ENCODE results near the gene LGR5. TPM values are rescaled to one million over a fixed set of nuclear protein-coding genes. Genes with fewer than 3 reads are reported as not detected.

The LGR5 gene
- total RNA-seq, 2 donors from 2014 or later, result 0.64 to 0.91 TPM

- DNase-seq (ENCODE audit: low spot score), result no peak
- Histone ChIP-seq H3K9me3 (no peaks in the 10 kb centered on the region), H3K27me3 (replicated peaks; ENCODE audit: insufficient read depth) (no peaks in the 10 kb centered on the region), H3K4me1 (replicated peaks) (no peaks in the 10 kb centered on the region), H3K27ac (no peak overlapping the region), H3K4me3 (no peak overlapping the region), H3K36me3 (no peaks in the 10 kb centered on the region)
- intact Hi-C loops (cut with DNase I), result no loop called here
- TF ChIP-seq CTCF (IDR thresholded peaks at IDR 0.05) (no peak), POLR2AphosphoS5 (IDR thresholded peaks at IDR 0.05) (no peak), POLR2A (IDR thresholded peaks at IDR 0.05) (no peak)
- 48% methylated on average over 2 of the region's 2 CpGs for WGBS
Measured at GRCh38 chr12:71399197-71399596, 40.4 kb upstream of the LGR5 start.

GRCh38 chr12:71400481-71400880, 39.1 kb upstream of the LGR5 start:
- Histone ChIP-seq H3K4me3 (no peak overlapping the region), H3K4me1 (replicated peaks) (no peaks in the 10 kb centered on the region), H3K27ac (no peak overlapping the region), H3K9me3 (no peaks in the 10 kb centered on the region), H3K27me3 (replicated peaks; ENCODE audit: insufficient read depth) (no peaks in the 10 kb centered on the region), H3K36me3 (no peaks in the 10 kb centered on the region)
- TF ChIP-seq CTCF (IDR thresholded peaks at IDR 0.05) (no peak), POLR2AphosphoS5 (IDR thresholded peaks at IDR 0.05) (no peak), POLR2A (IDR thresholded peaks at IDR 0.05) (no peak)
- 79% methylated on average over 2 of the region's 2 CpGs for WGBS
- intact Hi-C loops (cut with DNase I), result no loop called here
- no peak for DNase-seq (ENCODE audit: low spot score)

GRCh38 chr12:71405884-71406283, 33.7 kb upstream of the LGR5 start:
- intact Hi-C loops (cut with DNase I), result no loop called here
- 100% methylated on average over 1 of the region's 1 CpG for WGBS
- no peak overlapping the region for H3K27ac ChIP-seq
- no peak overlapping the region for H3K4me3 ChIP-seq
- TF ChIP-seq CTCF (IDR thresholded peaks at IDR 0.05), result no peak
- no peak for TF ChIP-seq POLR2A (IDR thresholded peaks at IDR 0.05)
- no peak for TF ChIP-seq POLR2AphosphoS5 (IDR thresholded peaks at IDR 0.05)
- no peaks in the 10 kb centered on the region for H3K36me3 ChIP-seq
- H3K9me3 ChIP-seq, result no peaks in the 10 kb centered on the region
- no peak for DNase-seq (ENCODE audit: low spot score)
- no peaks in the 10 kb centered on the region for H3K4me1 ChIP-seq (replicated peaks)
- H3K27me3 ChIP-seq (replicated peaks; ENCODE audit: insufficient read depth), result no peaks in the 10 kb centered on the region

- intact Hi-C loops (cut with DNase I), result no loop called here
- Histone ChIP-seq H3K27ac (no peak overlapping the region), H3K9me3 (no peaks in the 10 kb centered on the region), H3K4me3 (no peak overlapping the region), H3K36me3 (no peaks in the 10 kb centered on the region), H3K27me3 (replicated peaks; ENCODE audit: insufficient read depth) (no peaks in the 10 kb centered on the region), H3K4me1 (replicated peaks) (no peaks in the 10 kb centered on the region)
- TF ChIP-seq POLR2A (IDR thresholded peaks at IDR 0.05) (no peak), CTCF (IDR thresholded peaks at IDR 0.05) (no peak)
- 93% methylated on average over 1 of the region's 1 CpG for WGBS
- no peak for DNase-seq (ENCODE audit: low spot score)
Measured at GRCh38 chr12:71407732-71408131, 31.9 kb upstream of the LGR5 start.

GRCh38 chr12:71410844-71411243, 28.8 kb upstream of the LGR5 start:
- Histone ChIP-seq H3K4me1 (replicated peaks) (no peaks in the 10 kb centered on the region), H3K27me3 (replicated peaks; ENCODE audit: insufficient read depth) (no peaks in the 10 kb centered on the region), H3K36me3 (no peaks in the 10 kb centered on the region), H3K27ac (no peak overlapping the region), H3K9me3 (no peaks in the 10 kb centered on the region), H3K4me3 (no peak overlapping the region)
- TF ChIP-seq POLR2AphosphoS5 (IDR thresholded peaks at IDR 0.05) (no peak), POLR2A (IDR thresholded peaks at IDR 0.05) (no peak), CTCF (IDR thresholded peaks at IDR 0.05) (no peak)
- intact Hi-C loops (cut with DNase I), result loop anchor here (10.0 kb wide), 1 partner anchor 234 kb away; no protein-coding TSS in a partner anchor
- DNase-seq (ENCODE audit: low spot score), result no peak
